Bronchial epithelial cell (primary cell): ENCODE data around the gene ARHGAP10. TPM values are rescaled to one million over a fixed set of nuclear protein-coding genes. Genes with fewer than 3 reads are reported as not detected.

Experiments
- DNase-seq: peaks from one replicate; pipeline ENCODE4 v3.0.0-alpha.2; 2010; ENCODE audit warnings: low read depth
- FAIRE-seq: peaks from 2 replicates; lab custom pipeline; 2011; peaks lifted over from hg19 to GRCh38; lab: Jason Lieb, UNC
- H3K27me3 ChIP-seq: 2 replicates; pipeline ENCODE4 v1.5.1; 2011; ENCODE audit warnings: low read length; ENCODE audit not compliant: control insufficient read depth, insufficient read depth
- H3K36me3 ChIP-seq: 2 replicates; pipeline ENCODE4 v1.5.1; 2011; ENCODE audit warnings: low read length; ENCODE audit not compliant: control insufficient read depth, insufficient read depth
- H3K4me3 ChIP-seq: 2 replicates; pipeline ENCODE4 v1.5.1; 2011; ENCODE audit warnings: mild to moderate bottlenecking, low read depth, low read length, control low read depth
- CTCF ChIP-seq: IDR thresholded peaks from 2 replicates; pipeline ENCODE4 v1.5.1; 2011; ENCODE audit warnings: mild to moderate bottlenecking, moderate library complexity, low read length, control low read depth, inconsistent platforms; ENCODE audit not compliant: insufficient read depth, severe bottlenecking
- total RNA-seq: library from RNA; depleted of rRNA; stranded (reverse); fragments of >200 nt; gene quantifications from 2 replicates; pipeline ENCODE4 v1.2.1, GENCODE V29; 2014

ARHGAP10 gene
- total RNA-seq, 1 donor from 2014 or later = 8.4 TPM

GRCh38 chr4:147969573-147970385 lies 237.9 kb downstream of the ARHGAP10 start:
- no peak for TF ChIP-seq CTCF
- Histone ChIP-seq H3K36me3 (no peaks in the 10 kb centered on the region), H3K27me3 (no peaks in the 10 kb centered on the region), H3K4me3 (no peak overlapping the region)
- FAIRE-seq (no peak), DNase-seq (no peak)

GRCh38 chr4:147971116-147971515 lies 239.2 kb downstream of the ARHGAP10 start:
- Histone ChIP-seq H3K36me3 (no peaks in the 10 kb centered on the region), H3K27me3 (no peaks in the 10 kb centered on the region), H3K4me3 (no peak overlapping the region)
- DNase-seq = no peak
- no peak for TF ChIP-seq CTCF
- no peak for FAIRE-seq

- FAIRE-seq = peak; percentile 93
- Histone ChIP-seq H3K36me3 (no peaks in the 10 kb centered on the region), H3K4me3 (no peak overlapping the region), H3K27me3 (no peaks in the 10 kb centered on the region)
- TF ChIP-seq CTCF = no peak
- no peak for DNase-seq
Measured at GRCh38 chr4:147975325-147975724, 243.4 kb downstream of the ARHGAP10 start.

- no peak for FAIRE-seq
- no peak overlapping the region for H3K4me3 ChIP-seq
Measured at GRCh38 chr4:147975933-147976928, 244.3 kb downstream of the ARHGAP10 start.

GRCh38 chr4:147980586-147980985 lies 248.7 kb downstream of the ARHGAP10 start:
- Histone ChIP-seq H3K27me3 (no peaks in the 10 kb centered on the region), H3K4me3 (no peak overlapping the region), H3K36me3 (no peaks in the 10 kb centered on the region)
- no peak for DNase-seq
- no peak for FAIRE-seq
- TF ChIP-seq CTCF = no peak

More at GRCh38 chr4:147975933-147976928, 244.3 kb downstream of the ARHGAP10 start:
- no peak for DNase-seq
- no peaks in the 10 kb centered on the region for H3K27me3 ChIP-seq
- TF ChIP-seq CTCF = no peak
- H3K36me3 ChIP-seq = no peaks in the 10 kb centered on the region
